HG03097 (cell line): ENCODE measurements around the gene DOP1A.
"Not testable (repeated sequence)": the region's sequence is repeated elsewhere in the genome, so short reads cannot be mapped to it uniquely, and the experiment has no call there.

Source experiments
- ATAC-seq: cut with Tn5 transposase; IDR thresholded peaks from one replicate; pipeline ENCODE4 v1.9.1; 2021; ENCODE audit not compliant: unreplicated experiment, low FRiP score

DOP1A gene

DNA sequence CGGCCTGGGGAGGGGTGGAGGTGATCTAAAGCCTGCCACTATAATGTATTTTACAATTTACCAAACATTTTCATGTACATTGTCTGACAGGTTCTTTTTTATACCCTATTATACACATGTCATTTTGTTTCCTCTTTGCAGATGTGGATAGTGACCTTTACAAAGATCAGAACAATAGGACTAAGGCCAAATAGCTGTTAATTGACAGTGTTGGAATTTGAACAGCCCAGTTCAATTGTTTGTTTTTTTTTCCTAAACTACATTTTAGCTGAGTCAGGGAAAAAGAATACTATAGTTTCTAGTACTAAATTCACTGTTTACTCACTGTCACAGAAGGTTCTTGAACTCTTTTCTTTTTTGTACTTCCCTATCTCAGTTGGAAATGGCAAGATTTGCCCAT is 85.4 kb downstream of the DOP1A start:
- ATAC-seq, result no peak

DNA sequence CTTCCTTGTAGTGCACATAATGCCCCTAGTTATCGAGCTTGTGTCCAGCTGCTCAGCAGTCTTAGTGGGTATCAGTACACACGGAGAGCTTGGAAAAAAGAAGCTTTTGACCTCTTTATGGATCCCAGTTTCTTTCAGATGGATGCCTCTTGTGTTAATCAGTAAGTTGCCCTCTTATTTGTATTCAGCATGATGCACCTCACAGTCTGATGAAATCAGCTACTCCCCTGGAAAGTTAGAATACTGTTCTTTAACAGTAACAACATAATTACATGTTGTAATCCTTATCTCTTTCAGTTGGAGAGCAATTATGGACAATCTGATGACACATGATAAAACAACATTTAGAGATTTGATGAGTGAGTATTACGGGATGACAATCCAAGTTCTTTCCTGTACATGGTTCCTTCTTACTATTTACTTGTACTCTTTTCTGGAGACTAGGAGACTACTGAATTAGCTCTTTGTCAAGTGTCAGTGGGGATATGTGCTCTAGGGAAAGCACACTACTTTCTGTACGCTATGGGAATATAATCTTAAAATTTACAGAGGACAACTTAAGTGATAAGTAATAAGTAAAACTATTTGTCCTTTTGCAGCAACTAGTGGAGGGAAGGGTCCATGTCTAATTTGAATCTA is 86.5 kb downstream of the DOP1A start:
- no peak for ATAC-seq

DNA sequence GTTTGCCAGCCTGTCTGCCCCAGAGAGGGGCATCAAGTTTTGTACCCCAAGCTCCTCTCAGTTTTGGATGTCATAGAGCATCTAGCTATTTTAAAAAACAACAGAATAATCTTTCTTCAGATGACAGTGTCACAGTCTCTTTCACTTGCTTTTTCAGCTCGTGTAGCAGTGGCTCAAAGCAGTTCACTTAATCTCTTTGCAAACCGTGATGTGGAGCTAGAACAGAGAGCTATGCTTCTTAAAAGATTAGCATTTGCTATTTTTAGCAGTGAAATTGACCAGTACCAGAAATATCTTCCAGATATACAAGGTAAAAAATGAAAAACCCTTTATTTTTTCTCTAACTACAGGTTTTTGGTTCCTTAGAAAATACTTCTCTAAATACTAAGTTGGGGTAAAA is 88.3 kb downstream of the DOP1A start:
- no peak for ATAC-seq

DNA sequence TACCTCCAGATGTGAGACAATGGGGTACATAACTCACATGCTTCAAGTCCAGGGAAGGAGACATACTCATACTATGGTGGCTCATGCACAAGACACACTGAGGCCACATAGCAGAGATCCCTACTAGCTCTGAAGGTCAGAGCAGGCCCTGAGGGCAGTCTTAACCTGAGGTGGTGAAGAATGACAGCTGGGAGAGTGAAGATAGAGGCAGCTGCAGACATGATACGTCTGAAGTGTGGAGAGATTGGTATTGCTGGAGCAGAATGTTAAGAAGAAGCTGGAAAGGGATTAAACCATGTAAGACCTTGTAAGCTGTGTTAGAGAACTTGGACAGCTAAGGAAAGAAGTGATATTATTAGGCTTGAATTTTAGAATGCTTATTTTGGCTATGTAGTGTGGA is 92.7 kb downstream of the DOP1A start:
- ATAC-seq, result no peak

DNA sequence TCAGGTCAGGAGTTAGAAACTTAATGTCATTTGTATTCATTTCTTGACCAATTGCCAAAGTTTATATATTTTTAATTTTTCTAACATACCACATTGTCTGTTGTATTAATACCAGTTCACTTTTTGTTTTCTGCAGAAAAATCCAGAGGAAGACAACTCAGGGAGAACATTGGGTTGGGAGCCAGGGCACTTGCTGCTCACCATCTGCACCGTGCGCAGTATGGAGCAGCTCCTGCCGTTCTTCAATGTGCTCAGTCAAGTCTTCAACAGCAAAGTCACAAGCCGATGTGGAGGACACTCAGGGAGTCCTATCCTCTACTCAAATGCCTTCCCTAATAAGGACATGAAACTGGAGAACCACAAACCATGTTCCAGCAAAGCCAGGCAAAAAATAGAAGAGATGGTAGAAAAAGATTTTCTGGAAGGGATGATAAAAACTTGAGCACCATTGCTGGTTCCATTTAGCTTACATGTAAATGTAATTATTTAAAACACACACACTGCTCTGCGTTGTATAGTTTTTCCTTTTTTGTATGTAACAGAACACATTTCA is 100.3 kb downstream of the DOP1A start:
- ATAC-seq, result no peak

DNA sequence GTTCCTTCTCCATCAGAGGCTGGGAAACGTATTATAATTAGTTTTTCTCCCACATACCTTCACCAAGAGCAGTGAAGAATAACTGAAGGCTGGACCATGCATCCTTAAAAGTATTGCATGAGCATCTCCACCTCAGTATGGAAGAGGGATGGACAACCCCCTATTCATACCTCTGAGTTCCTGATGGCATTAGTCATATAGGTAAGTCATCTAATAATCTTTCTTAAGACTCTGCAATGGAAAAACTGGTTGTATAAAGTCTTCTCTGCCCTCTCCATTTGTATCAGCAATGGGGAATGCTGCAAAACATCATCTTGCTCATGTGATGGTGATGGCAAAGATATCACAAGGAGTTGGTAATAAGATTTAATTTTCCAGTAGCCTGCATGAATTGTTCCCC is 101.1 kb downstream of the DOP1A start:
- ATAC-seq, result no peak

DNA sequence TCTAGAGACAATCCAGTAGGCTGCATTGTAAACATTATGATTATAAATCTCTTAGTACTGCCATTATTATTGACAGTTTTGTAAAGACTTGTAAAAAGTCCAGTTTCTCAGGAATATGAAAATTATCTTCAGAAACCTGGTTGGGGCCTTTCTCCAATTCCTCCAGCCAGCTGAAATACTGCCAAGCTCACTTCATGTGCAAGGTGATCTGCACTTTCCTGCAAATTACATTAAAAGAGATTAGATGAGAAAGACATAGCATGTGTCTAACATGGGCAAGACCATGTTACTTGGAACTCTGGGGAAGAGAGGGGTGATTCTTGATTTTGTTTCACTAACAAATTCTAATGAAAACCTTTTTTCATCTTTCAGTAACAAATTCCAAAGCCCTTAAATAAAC is 101.6 kb downstream of the DOP1A start:
- ATAC-seq, result no peak

DNA sequence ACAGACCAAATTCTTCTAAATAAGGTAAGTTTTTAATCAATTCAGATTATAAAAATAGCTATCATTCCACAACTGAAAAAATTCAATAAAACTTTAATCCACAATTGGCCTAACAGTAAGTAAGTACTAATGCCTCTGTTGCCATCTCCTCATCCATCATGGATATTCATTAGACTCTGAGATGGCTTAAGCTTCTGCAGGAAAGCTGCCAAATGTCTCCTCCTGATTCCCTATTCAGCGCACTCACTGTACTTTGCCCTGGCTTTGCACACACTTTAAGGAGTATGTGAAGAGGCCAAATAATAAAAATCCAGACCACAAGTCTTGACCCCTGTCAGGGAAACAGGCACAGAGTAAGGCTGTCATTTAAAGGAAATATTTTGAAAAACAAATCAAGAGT is 102.0 kb downstream of the DOP1A start:
- ATAC-seq, result no peak

DNA sequence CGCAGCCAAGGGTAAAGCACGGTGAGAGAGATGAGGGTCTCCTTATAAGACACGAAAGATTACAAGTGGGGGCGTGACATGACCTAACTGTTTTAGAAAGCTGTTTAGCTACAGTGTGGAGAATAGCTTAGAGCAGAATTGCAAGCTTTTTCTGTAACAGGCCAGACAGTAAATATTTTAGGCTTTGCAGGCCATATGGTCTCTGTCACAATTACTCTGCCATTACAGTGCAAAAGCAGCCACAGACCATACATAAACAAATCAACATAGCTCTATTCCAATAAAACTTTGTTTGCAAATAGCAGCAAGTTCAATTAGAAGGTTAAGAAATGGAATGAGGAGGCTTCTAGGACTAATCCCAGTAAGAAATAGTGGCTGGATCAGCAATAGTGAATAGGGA is 108.8 kb downstream of the DOP1A start:
- ATAC-seq, result no peak

DNA sequence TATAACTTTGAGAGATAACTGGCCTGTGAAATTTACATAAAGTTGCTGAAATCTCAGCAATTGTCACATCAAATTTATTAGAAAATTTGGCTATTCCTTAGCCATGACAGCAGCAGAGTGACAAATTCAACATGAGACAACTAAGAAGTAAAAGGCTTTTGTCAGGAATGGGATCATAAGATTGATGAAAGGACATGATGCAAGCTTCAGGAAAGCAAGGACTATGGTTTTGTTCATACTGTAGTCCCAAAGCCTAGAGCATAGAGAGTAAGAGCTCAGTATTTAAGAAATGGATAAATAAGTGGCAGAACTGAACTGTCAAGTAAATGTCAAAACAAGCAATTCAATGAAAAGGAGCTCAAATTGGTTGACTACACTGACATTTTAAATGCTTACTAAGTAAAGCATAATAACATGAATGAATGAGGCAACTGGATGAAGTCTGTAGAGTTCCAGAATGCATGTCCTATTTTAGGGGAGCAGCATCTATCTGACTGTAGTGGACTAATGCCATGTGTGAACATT is 113.0 kb downstream of the DOP1A start:
- no peak for ATAC-seq

DNA sequence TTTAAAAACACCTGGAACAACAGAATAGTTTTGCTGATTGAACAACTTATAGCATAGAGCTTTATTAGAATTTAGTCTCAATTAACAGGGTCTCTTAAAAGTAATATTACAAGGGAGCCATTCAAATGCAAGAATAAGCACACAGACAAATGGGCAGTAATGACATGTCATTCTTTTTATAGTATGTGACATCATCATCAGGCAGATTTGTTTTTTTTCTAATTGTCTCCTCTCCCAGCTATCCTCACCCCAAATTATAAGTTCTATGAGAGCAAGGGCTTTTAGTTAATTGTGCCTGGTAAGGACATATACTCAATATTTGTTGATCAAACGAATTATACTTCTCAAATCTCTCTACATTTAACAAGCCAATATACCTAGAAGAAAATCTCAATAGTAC is 114.6 kb downstream of the DOP1A start:
- ATAC-seq, result no peak

DNA sequence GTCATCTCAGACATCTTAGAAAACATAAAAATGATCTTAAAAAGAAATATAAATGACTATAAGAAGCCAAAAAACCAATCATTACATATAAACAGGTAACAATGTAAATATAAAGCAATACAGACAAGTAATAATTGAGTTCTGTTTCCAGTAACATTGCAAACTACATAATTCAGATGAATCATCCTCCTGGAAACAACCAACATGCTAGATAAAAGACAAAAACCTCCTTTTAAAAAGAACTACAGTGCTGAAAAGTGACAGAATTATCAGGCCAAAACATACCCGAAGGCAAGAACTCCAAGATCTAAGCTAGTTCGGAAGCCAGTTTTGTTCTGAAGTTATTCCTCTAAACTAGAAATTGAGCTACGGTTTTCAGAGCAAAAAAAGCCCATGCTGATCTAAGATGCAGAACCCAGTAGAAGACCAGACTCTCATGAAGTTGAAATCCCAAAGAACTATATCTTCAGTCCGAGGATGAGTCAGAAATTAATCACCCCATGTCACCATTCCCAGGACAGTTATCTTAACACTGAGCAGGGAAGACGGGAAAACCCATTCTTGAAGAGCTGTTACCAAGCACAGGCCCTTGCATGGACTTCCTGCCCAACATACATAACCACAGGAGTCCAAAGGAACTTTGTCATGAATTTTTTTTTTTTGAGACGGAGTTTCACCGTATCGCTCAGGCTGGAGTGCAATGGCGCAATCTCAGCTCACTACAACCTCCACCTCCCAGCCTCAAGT is 115.8 kb downstream of the DOP1A start:
- no peak for ATAC-seq

DNA sequence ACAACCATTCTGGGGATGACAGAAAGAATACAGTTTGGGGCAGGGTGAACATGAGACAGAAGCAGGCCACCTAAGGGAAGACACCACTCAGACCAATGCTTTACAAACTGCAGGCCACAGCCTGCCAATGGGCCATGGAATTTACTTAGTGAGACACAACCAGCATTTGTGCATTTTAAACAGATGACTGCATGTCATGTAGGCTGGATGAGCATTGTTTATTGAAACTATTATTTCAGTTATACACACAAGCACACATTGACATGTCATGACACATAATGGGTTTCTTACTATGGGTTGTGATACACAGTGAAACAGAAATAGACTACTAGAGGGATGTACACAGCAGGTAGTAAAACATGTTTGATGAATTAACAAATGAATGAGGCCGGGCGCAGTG is 117.6 kb downstream of the DOP1A start:
- ATAC-seq, result no peak

DNA sequence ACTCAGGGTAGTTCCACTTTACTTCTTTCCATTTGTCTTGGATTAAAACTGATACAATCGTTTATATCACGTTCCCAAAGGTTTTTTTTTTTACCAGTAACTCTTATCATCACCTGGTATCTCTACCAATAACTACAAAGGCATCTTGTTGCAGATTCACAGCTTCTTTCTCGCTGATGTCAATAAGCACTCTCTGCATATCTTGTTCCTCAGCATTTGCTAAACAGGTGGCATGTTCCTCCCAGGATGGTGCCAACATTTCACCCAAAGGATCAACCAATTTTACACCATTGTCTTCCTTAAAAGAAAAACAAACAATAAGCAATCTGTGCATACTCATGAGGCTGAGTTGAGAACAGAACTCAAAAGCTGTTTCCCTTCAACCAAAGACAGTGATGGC is 121.0 kb downstream of the DOP1A start:
- no peak for ATAC-seq

DNA sequence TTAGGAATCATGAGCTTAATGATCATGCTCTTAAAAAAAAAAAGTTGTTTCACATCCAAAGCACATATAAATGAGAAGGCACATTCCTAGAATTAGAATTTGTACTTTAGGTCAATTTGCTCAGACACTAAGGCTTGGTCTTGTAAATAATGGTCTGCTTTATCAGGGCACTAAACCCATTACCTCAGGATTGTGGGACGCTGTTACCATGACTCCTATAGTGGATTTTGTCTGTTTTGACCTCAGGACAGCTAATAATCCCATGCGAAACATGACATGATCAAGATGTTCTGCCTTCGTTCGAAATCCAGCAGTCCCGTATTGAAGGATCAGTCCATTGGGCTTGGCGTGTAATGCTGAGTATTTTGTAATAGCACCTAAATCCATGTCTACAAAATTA is 123.2 kb downstream of the DOP1A start:
- ATAC-seq, result no peak

DNA sequence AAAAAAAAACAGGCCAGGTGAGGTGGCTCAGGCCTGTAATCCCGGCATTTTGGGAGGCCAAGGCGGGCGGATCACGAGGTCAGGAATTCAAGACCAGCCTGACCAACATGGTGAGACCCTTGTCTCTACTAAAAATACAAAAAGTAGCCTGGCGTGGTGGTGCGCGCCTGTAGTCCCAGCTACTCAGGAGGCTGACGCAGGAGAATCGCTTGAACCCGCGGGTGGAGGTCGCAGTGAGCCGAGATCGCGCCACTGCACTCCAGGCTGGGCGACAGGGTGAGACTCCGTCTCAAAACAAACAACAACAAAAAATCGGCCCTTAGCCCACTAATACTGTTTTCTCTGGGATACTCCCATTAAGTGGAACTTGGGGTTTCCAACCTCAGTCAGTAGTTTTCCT is 124.5 kb downstream of the DOP1A start:
- ATAC-seq, result not testable (repeated sequence)

DNA sequence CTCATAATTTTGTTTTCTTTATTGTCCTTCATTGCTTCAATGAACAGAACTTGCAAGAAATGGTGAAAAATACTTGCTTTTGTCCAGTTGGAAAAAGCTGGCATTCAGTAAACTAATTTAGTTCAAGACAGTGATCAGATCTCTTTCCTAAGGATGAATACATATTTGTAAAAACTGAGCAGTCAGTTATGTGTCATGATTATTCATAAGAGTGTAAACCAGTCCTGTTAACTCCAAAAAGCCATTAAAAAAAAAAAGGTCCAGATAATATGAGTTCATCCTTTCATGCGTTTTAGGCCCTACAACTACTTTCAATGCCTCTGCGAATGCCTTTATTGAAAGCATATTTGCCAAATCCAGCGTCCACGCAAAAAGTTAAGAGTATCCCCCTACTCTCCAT is 125.0 kb downstream of the DOP1A start:
- no peak for ATAC-seq

DNA sequence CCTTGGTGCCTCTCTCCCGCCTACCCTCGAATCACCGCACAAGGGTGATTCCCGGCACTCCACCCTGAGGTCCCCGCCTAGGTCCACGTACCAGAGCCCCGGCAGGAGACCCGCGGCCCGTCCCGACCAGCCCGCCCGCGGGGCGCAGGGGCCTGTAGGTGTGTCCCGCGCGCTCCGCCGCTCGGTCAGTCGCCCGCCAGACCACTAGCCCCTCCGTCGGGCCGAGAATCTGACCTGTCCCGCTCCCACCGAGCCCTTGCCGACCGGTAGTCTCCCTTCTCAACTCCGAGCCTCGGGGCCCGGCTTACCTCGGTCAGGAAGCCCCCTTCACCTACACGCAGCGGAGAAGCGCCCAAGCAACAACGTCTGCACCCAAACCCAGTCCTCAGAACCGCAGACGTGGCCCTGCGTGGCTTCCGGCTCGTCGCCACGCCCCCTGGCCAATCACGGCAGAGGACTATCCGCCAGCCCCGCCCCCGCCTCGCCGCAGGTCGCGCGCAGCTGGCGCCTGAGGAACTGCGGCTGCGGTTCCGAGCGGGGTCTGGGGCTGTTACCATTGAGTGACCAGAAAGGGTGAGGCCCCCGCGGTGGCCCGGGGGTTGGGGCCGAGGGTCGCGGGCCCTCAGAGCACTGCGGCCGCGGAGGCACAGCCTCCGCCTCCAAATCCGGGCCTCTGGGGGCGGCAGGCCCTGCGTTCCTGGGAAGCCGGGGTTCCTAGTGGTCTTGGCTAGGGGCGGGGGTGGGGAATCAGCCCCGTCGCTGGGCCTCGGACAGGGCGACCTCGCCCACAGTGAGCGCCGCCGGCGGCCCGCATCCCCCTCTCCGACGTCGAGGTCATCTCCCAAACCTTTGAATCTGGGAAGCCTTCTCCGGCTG is 125.6 kb downstream of the DOP1A start, which contains the start of the genes PGM3 and RWDD2A:
PGM3 (minus strand) TSS at position 395 of the 876 bp plus-strand sequence. CDS start 2,253 bp downstream, outside the sequence.
RWDD2A (plus strand) TSS at position 487 of the 876 bp plus-strand sequence. CDS start 1,095 bp downstream, outside the sequence.
- ATAC-seq, result peak; percentile 95

DNA sequence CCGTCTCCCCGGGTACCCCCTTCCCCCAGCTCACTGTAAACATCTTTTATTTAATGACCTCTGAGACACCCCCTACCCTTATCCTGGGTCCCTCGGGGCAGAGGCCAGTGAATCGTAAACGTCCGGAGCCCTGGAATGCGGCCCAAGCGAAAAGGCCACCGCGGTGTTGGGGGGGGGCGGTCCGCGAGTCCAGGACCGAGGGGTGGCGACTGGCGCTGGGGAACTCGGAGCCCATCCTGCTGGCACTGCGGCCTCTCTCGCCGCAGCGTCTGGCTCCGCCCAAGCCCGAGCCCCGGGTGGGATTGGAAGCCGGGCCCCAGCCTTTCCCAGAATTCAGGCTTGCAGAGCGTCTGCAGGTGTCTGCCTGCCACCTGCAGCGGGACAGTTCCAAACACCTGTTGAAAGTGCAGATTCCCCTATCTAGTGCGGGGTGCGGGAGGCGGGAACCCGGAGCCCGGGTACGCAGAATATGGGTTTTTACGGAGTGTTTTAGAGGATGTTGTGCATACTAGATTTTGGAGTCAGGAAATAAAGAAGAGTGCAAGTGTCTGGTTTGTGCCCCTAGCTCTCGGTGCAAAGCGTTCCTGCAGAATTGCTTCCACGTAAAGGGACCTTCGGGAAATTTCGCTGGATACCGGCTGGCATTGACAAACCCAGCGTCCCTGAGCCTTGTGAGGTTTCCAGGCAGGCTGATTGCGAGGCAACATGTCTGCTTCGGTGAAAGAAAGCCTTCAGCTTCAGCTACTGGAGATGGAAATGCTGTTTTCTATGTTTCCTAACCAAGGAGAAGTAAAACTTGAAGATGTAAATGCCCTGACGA is 126.5 kb downstream of the DOP1A start:
- ATAC-seq, result no peak
